LNCAP (cell line): ENCODE results near the gene CWF19L1.

Experiments used
- CTCF ChIP-seq: fragments of 450-650 bp; IDR thresholded peaks from 2 replicates; pipeline ENCODE4 v1.5.1; 2017; ENCODE audit warnings: mild to moderate bottlenecking

Gene CWF19L1

GRCh38 chr10:100204370-100204769, 63.1 kb downstream of the CWF19L1 start:
- TF ChIP-seq CTCF: no peak

- TF ChIP-seq CTCF: no peak
These were observed 65.9 kb downstream of the CWF19L1 start for GRCh38 chr10:100201549-100201948.

- TF ChIP-seq CTCF: no peak
These were observed 72.7 kb downstream of the CWF19L1 start for GRCh38 chr10:100194711-100195110.

GRCh38 chr10:100192350-100192749, 75.1 kb downstream of the CWF19L1 start:
- no peak for TF ChIP-seq CTCF

- no peak for TF ChIP-seq CTCF
These were observed 80.9 kb downstream of the CWF19L1 start for GRCh38 chr10:100186253-100187212.

- no peak for TF ChIP-seq CTCF
These were observed 81.8 kb downstream of the CWF19L1 start, which contains the start of gene ERLIN1 for GRCh38 chr10:100185364-100186252. Gene ERLIN1 (minus strand): TSS chr10:100186029. CDS start chr10:100185626, 403 bp downstream.

GRCh38 chr10:100184840-100185239, 82.6 kb downstream of the CWF19L1 start:
- TF ChIP-seq CTCF: no peak
